Measurements from ENCODE around the gene CDH22.

Gene CDH22

GRCh38 chr20:46343348-46343974 lies 35.2 kb upstream of the CDH22 start:
- DNase-seq, result peak in 1 of 6 experiments; percentile 45

DNA sequence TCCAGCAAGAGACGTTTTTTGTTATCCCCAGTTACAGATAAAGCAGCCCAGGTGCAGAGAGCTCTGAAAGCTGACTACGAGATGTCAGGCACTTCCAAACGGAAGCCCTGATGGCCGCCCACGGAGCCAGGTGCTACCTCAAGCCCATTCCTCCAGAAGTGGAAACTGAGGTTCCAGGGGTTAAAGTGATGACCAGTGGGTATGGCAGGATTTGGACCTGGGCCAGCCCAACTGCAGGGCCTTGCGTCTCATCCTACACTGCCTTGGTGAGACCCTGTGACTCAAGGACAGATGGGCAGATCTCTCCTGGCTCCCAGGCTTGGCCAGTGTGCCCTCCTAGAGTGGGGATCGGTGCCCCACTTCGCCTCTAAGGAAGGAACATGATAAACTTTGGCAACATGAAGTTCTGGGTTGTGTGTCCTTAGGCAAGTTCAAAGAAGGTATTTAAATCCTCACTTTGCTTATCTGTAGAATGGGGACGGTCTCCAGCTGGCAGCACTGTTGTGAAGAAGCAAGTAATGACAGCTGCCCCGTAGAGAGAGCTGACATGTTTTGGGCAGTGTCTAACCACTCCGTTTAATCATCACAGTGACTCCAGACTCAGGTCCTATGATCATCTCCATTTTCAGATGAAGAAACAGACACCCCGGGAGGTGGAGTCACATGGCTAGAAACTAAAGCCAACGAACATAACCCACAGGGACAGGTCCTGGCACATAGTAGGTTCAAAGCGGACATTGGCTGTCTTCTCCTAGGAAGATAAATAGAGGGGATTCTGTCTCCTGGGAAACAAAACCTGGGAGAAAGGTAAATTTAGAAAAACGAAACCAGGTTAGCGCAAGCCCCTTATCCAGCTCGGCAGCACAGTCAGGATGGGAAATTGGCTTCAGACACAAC lies 34.4 kb upstream of the CDH22 start:
- DNase-seq, result no peak

DNA sequence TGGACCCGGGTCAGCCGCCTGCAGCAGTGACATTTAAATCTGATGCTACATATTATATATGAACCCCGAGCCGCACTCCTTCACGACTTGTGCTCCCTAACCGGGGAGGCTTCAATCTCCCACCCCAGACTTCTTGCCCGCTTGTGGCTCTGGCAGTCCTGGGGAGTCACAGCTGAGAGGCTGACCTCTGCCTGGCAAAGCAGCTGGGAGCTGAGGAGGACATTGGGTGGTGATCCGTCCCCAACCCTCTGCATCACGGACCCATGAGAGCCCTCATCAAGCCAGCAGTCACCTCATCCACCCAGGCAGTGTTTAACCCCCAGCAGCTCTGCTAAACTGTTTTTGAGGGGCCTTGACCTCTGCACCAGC lies 33.7 kb upstream of the CDH22 start:
- no peak for DNase-seq

GRCh38 chr20:46341074-46342009 lies 33.0 kb upstream of the CDH22 start:
- no peak for DNase-seq

- DNase-seq, result no peak
Observed at GRCh38 chr20:46339037-46339436, 30.7 kb upstream of the CDH22 start.

DNA sequence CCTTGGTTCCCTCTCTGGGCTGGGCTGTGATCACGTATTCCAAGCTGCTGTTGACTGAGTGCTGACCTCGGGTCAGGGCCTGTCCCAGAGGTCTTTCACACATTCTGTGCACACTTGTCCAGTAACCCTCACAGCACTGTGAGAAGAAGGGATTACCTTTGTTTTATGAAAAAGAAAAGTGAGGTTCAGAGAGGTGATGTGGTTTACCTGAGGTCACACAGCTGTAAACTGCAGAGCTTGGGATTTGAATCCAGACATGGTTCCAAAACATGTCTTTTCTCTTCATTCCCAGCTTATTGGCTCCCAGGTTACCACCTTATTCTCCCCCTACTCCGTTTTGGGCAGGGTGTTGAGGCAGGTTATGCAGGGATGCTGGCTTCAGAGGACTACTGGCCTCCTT lies 28.4 kb upstream of the CDH22 start:
- DNase-seq, result no peak

DNA sequence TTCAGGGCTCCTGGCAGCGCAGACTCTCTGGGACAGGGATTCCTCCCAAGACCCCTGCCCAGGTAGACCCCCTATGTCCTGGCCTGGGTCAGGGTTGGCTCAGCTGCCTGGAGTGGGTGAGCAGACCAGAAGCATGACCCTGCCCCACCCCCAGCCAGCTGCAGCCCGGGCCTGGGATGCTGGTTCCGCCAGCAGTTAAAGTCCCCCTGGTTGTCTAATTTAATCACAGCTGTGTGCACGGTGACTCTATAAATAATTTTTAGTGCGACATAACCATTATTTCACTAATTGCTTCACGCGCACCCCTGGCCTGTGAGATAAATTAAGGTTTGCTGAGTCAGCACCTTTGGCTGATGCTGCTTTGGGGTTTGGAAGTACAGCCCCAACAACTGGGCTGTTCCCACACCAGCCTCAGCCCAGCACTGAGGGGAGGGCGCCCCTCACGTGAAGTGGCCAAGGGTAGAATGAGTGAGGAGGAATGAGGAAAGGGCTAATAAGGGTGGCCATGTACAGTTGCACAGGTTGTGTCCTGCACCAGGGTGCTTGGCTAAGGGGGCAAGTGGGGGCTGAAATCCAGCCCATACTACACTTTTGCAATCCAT lies 26.1 kb upstream of the CDH22 start:
- DNase-seq, result no peak

DNA sequence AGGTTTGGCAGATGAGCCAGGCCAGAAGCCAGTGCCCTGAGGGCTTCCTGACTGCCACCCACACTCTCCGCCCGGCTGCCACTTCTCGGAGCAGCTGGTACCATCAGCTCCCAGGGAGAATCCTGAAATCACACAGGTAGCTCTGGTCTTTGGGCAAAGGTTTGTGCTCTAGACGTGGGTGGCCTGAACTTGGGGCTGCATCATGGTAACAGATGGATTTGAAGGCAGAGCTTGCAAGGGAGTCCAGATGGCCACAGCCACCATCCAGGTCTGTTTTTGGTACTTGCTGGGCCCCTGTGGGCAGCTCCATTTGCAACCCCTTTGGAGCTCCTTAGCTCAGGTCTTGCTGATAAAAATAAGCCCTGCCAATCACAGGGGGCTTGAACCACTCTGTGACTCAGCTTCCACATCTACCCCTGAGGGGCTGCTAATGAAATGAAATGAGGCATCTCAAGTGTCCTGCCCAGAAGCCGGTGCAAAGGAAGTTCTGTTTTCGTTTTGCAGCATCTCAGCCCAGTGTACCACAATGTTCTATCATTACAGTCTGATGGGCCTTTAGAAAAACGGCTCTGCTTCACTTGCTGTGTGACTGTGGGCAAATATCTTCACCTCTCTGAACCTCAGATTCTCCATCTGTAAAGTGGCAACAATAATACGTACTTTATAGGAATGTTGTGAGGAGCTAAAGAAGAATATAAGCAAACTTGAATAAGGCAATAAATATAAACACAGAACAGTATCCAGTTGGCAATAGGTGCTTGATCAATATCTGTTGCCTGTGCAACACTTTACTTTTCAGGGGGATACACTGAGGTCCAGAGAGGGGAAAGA lies 25.1 kb upstream of the CDH22 start:
- no peak for DNase-seq

DNA sequence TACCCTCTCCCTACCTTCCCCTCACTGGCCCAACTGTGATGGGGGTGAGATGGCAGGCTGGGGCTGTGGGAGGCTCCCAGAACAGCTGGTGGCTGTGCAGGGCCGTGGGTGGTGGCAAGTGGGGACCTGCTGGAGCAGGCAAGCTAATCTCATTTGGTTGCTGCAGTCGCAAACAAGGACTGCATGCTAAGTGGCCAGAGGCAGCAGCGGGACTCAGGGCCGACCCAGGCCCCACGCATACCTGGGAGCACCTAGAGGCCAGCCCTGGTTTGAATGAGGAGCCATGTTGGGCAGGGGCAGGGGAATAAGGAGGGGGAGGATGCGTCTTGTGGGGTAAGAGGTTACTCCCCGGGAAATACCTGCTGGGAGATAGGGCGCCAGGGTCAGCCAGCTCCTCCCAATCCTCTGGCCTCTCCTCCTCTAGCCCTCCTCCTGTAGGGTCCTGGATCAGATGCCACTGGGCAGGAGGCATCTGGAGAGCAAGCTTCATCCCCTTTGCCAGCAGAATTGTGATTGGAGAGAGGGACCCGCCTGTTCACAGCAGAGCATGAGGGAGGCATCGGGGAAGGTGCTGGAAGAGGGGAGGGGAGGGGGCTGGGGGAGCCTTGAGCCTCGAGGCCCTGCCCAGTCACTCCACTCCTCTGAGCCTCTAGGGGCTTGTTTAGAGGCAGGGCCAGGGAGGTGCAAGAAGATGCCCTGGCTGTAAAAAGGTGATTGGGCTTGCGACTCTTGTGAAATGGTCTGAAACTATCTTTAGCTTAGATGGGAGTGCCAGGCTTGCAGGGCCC lies 24.3 kb upstream of the CDH22 start:
- no peak for DNase-seq

GRCh38 chr20:46331611-46332361 lies 23.5 kb upstream of the CDH22 start:
- no peak for DNase-seq

DNA sequence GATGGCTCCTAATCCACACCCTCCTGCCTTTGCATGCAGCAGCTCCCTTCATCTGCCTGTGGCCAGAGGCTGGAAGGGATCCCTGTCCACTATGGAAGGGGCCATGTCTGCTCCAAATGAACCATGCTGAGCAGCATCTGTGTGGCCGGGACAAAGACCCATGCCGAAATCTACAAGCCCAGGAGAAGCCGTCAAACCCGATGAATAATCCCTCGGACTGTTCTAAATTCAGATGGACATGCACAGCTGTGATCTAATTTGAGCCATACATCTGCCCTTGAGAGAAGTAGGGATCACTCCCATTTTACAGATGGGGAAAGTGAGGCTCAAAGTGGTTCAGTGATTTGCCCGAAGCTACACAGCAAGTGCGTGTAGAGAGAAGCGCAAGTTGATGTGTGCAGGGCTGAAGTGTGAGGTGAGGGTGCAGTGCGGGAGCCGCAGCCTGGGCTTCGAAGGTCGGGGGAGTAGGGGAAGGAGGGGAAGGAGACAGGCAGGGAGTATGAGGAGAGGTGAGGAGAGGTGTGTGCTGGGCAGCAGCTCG lies 22.6 kb upstream of the CDH22 start:
- DNase-seq, result no peak

- no peak for DNase-seq
Observed at GRCh38 chr20:46330072-46330763, 21.9 kb upstream of the CDH22 start.

- no peak for DNase-seq
Observed at GRCh38 chr20:46328200-46328882, 20.0 kb upstream of the CDH22 start.

- no peak for DNase-seq
Observed at GRCh38 chr20:46327557-46327956, 19.3 kb upstream of the CDH22 start.

- DNase-seq, result no peak
Observed at GRCh38 chr20:46325789-46326188, 17.5 kb upstream of the CDH22 start.

DNA sequence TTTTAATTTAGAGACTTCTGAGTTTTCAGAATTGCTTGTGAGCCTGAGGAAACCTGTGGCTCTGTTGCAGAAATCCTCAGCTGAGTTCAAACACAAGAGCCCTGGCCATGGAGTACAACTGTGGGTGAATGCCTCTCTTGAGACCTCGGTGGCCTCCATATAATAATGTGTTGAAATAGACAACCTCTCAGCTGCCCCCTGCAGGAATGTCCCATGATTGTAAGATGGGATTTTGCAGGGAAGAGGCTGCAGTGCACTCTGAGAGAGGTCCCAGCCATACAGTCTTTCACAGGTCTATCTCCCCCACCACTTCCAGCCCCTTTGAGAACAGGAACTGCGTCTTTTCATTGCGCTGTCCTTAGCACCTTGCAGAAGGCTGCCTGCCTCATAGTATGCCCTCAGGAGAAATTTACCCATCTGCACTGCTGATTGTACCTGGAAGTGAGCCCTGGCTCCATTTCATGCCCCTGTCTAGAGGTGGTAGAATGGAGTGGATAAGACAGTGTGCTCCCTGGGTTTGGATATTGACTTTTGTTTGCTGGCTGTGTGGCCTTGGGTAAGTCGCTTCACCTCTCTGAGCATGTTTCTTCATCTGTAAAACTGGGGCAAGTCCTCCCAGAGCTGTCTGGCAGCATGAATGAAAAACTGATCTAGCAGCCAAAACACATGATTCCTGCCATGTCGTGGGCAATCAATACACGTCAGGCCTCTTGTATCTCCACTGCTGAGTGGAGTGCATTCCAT lies 16.8 kb upstream of the CDH22 start:
- DNase-seq, result no peak

DNA sequence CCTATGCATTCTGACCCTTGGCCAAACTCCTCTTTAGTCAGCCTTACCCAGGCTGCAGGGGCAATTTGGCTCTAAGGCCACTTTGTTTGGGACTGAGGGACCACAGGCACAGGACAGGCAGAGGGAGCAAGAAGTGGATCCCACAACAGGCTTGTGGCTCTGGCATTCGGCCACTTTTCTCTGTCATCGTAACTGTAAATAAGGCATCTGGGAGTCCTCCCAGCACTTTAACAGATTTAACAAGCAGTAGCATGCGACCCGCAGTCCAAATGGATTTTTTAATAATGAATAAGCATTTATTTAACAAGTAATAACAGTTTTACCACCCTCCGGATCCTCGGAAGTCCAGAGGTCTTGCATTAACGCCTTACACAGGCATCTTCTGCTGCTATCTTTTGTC lies 16.1 kb upstream of the CDH22 start:
- DNase-seq, result no peak

GRCh38 chr20:46323557-46323956 lies 15.3 kb upstream of the CDH22 start:
- no peak for DNase-seq

Data from stimulated activated naive CD4-positive, alpha-beta T cell (primary cell).